Measurements from ENCODE around the gene AGBL1.

The AGBL1 gene

DNA sequence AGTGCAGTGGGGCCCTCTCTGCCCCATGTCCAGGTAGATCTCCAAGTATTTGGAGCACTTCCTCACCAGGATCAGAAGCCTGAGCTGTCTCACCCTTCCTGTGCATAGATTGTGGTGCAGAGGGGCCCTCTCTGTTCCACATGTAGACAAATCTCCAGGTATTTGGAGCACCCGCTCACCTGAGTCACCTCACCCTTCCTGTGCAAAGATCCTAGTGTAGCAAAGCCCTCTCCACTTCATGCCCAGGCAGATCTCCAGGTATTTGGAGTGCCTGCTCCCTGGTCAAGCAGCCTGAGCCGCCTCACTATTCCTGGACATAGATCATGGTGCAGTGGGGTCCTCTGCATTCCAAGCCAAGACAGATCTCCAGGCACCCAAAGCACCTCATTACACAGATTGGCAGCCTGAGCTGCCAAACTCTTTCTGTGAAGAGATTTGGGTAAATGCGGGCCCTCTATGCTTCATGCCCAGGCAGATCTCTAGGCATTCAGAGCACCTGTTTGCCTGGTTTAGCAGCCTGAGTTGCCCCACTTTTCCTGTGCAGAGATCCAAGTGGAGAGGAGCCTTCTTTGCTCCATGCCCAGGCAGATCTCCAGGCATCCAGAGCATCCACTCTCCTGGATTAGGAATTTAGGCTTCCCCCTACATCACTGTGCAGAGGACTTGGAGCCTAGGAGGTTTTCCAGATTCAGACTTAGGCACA, 249.8 kb downstream of the AGBL1 start:
- DNase-seq: no peak

DNA sequence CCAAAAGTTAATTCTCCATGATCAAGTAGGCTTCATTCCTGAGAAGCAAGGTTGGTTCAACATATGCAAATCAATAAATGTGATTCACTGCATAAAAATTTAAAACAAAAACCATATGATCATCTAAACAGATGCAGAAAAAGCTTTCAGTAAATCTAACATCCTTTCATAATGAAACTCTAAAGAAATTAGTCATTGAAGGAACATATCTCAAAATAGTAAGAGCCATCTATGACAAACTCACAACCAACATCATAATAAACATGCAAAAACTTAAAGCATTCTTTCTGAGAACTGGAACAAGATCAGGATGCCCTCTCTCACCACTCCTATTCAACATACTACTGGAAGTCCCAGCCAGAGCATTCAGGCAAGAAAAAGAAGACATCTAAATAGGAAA, 254.1 kb downstream of the AGBL1 start:
- no peak for DNase-seq

DNA sequence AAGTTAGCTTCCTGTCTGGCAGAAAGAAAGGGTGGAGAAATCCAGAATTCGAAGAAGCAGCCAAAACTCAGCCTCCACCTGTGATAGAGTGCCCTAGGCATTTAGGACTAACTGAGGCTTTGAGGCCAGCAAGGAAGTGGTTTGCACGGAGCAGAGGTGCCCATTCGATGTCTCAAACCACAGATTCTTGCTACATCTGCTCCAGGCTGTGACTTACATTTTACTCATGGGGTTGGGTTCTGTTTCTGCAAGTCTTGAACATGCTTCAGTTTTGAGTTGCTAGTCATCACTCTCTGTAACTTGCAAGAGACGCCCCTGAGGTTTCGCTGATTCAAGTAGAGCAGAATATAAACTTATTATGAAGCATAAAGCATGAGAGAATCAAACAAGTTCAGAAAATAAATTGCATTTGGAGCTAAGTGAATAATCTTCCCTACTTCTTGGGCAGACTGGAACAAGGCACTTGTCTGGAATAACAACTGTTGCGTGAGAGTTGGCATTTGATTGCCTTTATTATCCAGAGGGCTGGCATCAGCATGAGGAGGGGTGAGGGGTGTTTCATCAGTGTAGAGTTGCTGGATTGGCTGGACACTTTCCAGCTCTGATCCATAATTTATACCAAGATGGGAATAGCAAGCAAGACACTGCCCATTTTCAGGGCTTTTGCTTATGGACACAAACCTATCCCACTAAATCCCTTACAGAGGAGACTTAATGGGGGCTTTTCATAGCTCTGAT, 256.5 kb downstream of the AGBL1 start:
- no peak for DNase-seq

DNA sequence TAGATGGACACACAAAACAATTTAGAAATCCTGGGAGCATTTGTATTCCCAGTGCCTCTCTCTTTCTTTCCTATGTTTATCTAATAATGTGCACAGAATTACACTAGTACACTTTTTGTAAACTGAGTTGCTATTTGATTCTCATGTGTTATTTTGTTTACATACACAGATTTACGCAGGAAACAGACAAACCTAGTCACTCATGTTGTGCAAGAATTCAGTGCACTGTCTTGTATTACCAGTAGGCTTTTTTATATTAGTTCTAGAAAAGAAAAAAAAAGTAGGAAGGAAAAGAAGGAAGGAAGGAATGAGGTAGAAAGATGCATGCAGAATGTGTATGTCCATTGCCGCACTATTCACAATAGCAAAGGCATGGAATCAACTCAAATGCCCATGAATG, 257.4 kb downstream of the AGBL1 start:
- no peak for DNase-seq

DNA sequence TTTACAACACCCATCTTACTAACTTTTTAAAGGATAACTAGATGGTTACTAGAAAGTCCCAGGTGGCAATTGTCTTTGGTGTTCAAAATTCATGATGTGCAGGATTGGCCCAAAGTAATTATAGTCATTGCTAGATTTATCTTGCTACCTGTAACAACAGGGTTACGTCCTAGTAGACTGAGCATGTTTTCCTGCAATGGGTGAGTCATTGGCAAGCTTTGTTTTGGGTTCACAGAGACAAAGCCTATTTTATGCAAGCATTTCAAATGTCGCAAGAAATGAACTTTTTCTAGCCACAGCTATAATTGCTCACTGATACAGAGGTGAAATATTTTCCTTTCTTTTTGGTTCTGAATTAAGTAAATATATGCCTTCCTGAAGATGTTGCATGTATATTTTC, 267.6 kb downstream of the AGBL1 start:
- no peak for DNase-seq

DNA sequence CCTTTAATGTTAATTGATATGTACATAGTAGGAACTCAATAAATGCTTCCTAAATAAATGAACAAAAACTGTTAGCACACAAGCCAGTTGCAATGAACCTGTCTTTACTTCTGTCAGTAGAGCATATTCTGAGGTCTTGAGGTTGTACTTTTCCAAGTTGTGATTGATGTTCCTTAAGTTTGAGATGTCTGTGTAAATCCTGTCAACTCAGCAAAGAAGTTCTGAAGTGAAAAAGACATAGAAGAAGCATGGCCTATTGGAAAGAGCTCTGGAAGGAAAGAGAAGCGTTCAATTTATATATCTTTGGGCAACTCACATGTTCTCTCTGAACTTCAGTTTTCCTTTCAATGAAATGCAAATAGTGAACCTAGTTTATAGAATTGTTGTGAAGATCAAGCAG, 269.9 kb downstream of the AGBL1 start:
- no peak for DNase-seq

DNA sequence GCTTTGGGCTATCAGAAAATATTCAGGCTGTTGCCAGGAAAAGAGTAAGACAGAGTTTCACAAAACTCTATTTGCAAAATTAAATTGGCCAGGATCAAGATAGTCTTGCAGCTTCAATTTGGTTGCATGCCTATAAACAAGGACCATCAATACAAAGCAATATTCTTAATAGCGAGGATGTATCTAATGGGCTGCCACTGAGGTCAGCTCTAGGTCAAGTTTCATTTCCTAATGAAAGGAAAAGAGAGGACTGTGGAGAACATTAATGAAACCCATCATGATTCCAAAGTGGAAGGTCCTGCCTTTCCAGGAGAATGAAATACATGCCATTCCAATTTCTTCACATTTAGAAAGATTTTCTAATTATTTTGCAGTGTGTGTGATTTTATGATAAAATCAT, 273.5 kb downstream of the AGBL1 start:
- DNase-seq: no peak

DNA sequence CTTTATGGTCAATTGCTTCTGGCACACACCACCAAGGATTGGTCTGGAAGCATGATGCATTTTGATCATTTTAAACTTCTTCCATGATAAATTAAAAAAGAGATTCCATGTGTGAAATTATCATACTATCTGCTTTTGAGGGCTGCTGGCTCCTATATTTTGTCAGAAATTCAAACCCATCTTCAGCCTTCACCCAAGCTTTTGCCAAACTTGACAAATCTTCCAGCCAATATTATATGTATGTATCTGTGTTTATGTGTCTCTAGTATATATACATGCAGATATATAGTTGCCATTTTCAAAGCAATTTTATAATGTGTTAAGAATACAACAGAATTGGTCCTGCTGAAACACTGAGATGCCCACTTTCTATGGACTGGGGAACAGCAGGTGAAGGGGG, 275.7 kb downstream of the AGBL1 start:
- no peak for DNase-seq

DNA sequence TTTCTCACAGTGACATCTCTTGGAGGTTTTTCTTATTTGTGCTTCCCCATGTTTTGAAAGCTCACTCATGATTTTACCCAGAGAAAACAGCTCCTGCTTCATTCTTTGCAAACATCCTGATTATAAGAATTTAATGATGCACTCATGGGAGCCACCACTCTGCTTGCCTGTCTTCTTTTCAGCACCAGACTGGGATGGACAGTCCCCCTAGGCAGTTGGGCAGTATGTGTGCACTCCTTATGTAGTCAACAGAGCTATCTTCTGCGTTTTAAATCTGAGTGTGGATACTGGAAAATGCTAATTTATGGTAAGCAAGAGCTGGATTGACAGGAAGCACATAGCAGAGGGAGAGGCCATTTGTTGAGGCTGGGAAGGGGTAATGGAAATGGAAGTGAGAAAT, 276.1 kb downstream of the AGBL1 start:
- no peak for DNase-seq

DNA sequence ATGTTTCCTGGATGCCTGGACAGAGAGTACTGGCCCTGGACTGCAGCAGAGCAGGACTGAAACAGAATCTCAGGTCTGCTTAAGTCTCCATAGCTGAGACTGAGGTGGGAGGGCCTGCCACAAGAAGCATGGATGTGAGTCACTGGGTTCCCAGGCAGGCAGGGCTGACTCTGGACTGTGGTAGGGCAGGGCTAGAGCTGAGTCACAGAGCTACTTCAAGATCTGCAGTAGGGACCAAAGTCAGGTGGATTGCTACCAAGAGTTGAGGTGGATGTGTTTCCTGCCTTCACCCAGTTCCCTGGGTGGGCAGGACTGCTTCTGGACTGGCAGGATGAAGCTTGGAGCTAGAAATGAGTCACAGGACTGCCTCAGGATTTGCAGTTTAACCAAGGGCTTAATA, 282.9 kb downstream of the AGBL1 start:
- DNase-seq: no peak

DNA sequence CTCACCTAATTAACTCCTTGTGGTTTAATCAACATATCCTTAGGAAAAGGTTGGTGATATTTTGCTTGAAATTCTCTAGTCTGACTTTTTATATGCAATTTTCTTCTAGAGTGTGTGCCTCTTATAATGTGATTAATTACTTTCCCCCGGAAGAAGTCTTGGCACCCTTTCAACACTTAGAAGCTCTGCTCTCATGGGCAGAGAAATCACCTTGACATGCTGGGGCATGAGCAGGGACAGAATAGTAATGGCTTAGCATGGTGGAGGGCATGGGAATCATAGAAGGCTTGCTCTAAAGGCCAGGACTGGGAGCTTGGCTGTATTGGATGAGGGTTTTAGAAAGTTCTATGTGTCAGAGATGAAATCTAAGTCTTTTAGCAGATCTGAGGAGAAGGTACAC, 293.5 kb downstream of the AGBL1 start:
- DNase-seq: no peak

DNA sequence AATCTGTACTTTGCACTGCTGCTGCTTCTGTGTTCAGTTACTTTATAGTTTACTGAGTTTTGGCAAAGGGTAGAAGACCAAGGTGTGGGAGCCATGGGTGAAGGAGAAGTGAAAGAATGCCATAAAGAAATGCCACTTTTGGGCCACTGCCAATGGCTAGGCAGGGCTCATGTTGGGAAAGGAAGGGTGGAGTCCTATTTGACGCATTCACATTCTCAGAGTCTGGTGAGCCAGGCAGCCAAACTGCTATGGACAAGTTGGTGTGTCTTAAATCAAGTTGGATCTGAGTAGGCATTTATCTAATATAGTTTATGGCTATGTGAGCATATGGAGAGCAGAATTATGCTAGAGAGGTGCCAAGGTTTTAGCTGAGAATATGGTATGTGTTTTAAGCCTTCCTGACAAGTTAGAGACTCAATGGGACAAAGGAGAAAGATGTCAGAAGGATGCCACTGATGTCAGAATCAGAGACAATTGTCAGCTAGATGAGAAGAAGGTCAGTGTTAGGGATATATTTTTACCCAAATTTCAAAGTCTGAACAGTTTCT, 296.1 kb downstream of the AGBL1 start:
- DNase-seq: no peak

DNA sequence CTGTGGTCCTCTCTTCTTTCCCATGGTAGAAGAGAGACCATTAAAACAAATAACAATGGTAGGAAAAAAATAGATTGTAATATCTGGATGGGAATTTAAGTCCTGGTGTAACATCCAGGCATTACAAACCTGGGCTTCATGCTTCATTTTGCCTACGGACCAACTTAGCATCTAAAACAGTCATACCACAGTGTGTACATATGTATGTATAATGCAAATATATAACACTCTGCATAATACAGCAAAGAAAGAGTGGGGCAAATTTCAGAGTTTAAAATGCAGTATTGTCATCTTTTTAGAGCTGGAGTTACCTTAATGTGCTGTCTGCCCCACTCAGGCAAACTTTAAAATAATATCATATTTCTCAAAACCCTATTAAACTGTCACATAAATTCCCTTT, 298.2 kb downstream of the AGBL1 start:
- no peak for DNase-seq

DNA sequence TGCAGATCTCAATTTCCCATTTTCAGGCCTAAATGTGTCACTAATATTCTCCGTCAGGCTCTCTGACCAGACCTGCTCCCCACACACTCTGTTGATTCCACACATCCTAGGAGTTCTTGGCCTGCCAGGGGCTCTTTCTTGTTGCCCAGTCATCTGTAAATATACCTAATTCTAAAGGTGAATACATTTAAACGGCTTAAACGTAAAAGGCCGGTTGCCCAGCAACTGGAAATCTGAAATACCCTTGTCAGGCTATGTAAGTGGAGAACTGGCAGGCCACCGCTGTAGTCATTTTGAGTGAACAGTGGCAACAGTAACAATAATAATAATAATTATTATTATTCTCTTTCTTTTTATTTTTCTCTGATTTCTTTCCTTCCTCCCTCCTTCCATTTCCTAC, 302.7 kb downstream of the AGBL1 start:
- DNase-seq: no peak

DNA sequence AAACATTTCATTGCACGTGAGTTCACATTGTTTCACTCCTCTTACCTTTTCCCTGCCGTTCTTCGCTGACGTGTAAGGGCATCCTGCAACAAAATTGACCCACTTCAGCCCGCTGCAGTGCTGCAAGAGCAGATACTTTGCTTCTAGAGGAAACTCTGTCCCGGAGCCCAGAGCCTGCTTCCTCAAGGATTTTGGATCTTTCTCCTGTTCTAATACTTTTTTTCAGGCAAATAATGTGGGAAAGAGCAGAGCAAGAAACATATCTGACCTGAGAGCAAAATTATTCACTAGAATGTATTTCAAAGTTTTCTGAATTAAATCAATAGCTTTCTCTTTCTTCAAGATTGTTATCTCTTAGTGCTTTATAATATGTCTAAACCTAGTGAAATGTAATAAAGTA, 303.9 kb downstream of the AGBL1 start:
- DNase-seq: no peak

DNA sequence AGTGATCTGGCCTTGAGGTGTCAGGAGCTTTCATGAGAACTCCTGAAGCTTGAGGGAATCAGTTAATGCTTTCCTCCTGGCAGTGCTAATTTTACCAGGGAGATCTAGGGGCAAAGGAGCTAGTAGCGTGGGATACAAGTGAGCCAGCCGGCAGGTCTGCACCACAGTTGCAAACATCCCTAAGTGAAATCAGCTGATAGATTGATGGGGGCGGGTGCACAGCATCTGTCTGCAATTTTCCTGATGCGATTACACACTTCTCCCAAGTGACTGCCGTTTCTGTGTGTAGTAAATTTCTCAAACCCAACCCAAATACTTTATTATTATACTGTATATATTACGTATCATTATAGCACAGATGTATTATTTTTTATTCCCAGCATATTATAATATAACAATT, 304.5 kb downstream of the AGBL1 start:
- no peak for DNase-seq

DNA sequence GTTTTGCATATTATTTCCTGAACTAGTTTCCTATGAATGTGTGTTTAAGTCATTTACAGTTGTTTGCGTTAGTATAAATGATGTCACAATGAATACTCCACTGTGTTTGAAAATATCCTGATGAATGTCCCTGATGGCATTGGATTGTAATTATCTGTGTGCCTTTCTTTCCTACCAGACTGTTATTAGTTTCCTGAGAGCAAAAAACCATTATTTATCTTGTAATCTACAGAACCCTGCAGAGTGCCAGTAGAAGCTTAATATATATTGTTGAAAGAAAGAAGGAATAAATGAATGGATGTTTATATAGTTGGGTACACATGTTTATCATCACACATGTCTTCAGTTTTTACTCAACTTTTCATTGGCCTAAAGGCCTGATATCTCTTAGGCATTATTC, 312.6 kb downstream of the AGBL1 start:
- no peak for DNase-seq

DNA sequence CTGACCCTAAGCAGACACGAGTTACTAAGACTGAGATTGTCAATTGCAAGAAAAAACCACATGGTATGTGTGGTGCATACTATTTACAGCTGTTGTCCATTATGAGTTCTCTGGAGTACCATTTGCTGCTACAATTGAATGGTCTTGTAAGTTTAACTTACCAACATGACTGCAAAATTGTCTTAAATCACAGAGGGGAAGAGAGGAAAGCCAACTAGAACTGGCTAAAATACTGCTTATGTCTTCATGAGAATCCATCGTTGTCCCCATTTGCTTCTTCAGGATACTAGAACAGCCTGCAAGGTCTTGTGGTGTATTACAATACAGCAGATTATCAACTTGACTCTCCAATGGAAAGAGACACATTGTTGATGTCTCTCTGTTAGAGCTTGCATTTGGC, 313.2 kb downstream of the AGBL1 start:
- DNase-seq: no peak

DNA sequence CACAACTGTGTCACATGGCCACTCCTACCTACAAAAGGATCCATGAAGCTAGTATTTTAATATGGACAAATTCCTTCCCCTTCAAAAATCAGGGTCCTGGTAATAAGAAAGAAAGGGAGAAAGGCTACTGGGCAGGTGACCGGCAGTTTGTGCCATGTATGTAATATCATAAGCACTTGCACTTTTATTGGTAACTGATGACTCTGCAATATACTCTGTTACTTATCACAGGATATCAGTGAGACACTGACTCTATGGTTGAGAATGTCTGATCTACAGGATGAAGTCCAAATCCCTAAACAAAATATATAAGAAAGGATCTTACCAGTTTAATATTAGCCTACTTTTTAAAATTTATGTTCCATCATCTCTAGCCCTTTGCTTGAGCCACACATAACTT, 315.2 kb downstream of the AGBL1 start:
- DNase-seq: no peak

DNA sequence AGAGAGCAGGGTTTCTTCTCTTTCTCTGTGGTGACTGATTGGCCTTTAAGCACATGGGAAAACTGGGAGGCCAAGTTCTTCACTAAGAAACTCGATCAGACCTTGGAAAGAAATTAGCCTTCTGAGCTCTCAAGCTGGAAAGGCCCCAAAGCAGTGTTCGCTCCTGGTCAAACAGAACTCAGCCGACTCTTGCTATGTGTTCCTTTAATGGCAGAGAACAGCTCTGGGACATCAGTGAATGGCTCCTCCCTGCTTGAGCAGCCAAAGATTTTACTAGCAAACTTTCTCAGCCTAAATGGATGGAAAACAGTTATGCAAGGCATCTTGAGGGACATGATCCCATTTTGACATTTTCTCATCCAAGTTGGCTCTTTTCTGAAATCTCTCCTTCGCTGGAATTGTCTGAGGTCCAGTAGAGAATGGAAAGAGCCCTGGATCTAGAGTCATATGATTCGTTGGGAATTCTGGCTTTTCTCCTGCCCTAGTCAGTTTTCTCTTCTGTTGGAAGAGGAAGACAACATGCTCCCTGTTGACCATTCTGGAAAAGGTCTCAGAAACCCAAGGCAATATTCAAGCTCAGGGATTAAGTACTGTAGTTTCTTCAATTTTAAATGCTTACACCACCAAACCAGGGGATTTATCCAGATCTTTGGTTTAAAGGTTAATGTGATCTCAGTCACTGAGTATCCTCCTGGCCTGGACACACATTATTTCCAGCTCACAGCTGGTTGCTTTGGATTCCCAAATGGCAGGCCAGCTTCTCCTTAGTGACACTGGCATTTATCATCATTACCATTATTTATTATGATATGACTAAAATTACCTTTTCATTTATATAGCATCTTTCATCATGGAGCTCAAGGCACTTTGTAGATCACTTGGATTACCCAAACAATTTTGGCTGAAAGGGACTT, 319.6 kb downstream of the AGBL1 start:
- no peak for DNase-seq

DNA sequence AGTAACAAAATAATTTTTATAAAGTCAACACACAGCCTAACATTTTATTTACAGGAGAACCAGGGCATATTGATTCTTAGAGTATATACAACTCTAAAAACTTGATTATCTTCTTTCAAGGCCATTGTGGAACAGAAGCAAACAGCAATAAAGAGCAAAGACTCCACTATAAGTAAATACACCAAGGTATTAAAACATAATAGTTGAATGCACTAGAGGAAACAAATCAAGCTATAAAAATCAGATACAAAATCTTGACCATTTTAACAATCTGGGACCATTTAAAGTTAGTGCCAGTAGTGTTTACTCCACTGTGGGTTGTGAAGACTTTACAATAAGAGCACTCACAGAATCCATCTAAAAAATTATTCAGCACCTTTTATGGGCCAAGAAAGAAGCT, 323.6 kb downstream of the AGBL1 start:
- no peak for DNase-seq

DNA sequence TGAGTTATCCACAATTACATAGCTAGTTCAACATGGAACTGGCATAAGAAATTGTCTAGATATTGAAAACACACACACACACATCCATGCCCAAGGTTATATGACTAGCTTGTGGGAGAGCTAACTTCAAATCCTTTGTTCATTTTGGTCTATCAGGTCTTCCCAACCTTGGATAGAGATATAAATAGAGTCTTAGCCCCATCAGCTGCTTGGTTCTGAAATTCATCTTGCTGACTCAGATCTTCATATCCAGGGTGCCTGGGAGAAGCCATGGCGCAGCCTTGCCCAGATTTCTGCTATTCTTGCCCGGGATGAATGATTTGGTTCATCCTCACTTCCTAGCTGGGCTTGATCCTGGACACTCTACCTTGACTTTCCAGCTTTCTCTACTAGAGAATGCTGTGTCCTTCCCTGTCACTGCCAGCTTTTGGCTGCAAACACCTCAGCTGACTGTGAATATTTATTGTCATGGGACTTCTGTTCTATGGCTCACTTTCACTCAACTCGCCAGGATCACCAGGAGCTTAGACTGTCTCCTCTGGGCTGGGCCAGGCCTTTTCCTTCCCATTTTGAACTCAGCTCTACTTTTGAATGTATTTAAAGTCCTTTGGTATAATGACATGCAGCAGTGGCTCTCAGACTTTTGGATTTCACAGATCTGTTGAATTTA, 324.4 kb downstream of the AGBL1 start:
- no peak for DNase-seq

DNA sequence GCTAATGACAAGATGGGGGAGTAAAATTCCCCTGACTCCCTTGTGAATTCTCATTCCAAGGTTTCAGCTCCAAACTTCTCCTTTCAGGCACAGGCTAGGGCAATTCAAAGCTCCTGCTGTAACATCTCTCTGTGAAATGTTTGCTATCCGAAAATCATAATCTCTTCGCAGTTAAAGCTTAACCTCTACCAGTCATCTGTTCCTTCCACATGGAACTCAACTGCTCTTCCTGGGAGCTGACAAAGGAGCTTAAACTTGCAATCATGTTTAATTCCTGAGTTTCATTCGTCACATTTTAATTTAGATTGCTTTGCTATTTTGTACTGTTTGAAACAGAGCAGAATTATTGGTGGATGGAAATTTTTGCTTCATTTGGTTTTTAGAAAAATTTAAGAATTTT, 328.6 kb downstream of the AGBL1 start:
- DNase-seq: no peak

Data from CD4-positive, alpha-beta T cell treated with Interleukin-17A for 4 hours (primary cell).